GM21825 (cell line): ENCODE data around the gene ITGBL1.

Experiments
- ATAC-seq: cut with Tn5 transposase; IDR thresholded peaks from one replicate; pipeline ENCODE4 v1.9.1; 2021; ENCODE audit warnings: mild to moderate bottlenecking, moderate library complexity; ENCODE audit not compliant: unreplicated experiment

Gene ITGBL1

GRCh38 chr13:101690871-101691270, 238.4 kb downstream of the ITGBL1 start:
- ATAC-seq: no peak

GRCh38 chr13:101691341-101691860, 238.9 kb downstream of the ITGBL1 start:
- ATAC-seq: no peak

GRCh38 chr13:101695870-101696516, 243.5 kb downstream of the ITGBL1 start:
- ATAC-seq: no peak

- ATAC-seq: no peak
These were observed 245.3 kb downstream of the ITGBL1 start for GRCh38 chr13:101697745-101698144.

GRCh38 chr13:101698400-101698799, 245.9 kb downstream of the ITGBL1 start:
- ATAC-seq: no peak

- ATAC-seq: no peak
These were observed 248.1 kb downstream of the ITGBL1 start for GRCh38 chr13:101700598-101700997.

GRCh38 chr13:101703081-101703480, 250.6 kb downstream of the ITGBL1 start:
- ATAC-seq: no peak

- no peak for ATAC-seq
These were observed 251.4 kb downstream of the ITGBL1 start for GRCh38 chr13:101703838-101704237.

GRCh38 chr13:101706651-101707050, 254.2 kb downstream of the ITGBL1 start:
- ATAC-seq: no peak

- no peak for ATAC-seq
These were observed 255.2 kb downstream of the ITGBL1 start for GRCh38 chr13:101707659-101708058.

- ATAC-seq: no peak
These were observed 255.6 kb downstream of the ITGBL1 start for GRCh38 chr13:101708115-101708514.

GRCh38 chr13:101709952-101710351, 257.5 kb downstream of the ITGBL1 start:
- ATAC-seq: no peak

GRCh38 chr13:101711307-101712025, 259.0 kb downstream of the ITGBL1 start:
- ATAC-seq: no peak

- ATAC-seq: no peak
These were observed 259.5 kb downstream of the ITGBL1 start for GRCh38 chr13:101712026-101712348.

GRCh38 chr13:101714195-101714594, 261.7 kb downstream of the ITGBL1 start:
- ATAC-seq: no peak

- ATAC-seq: no peak
These were observed 264.9 kb downstream of the ITGBL1 start for GRCh38 chr13:101717353-101717752.

- no peak for ATAC-seq
These were observed 266.0 kb downstream of the ITGBL1 start for GRCh38 chr13:101718496-101718895.

GRCh38 chr13:101726681-101727080, 274.2 kb downstream of the ITGBL1 start:
- ATAC-seq: no peak

GRCh38 chr13:101727118-101727517, 274.6 kb downstream of the ITGBL1 start:
- ATAC-seq: no peak

GRCh38 chr13:101728021-101728420, 275.5 kb downstream of the ITGBL1 start:
- ATAC-seq: no peak

- ATAC-seq: no peak
These were observed 276.1 kb downstream of the ITGBL1 start for GRCh38 chr13:101728615-101729014.

- ATAC-seq: no peak
These were observed 278.0 kb downstream of the ITGBL1 start for GRCh38 chr13:101730420-101731000.
